Stimulated activated CD8-positive, alpha-beta memory T cell treated with anti-CD3 and anti-CD28 coated beads, Interleukin-7, amount 100 ng/mL, for 1 hour (primary cell): ENCODE data around the gene CPSF3.
"Not testable (repeated sequence)": the region's sequence is repeated elsewhere in the genome, so short reads cannot be mapped to it uniquely, and the experiment has no call there.

Source experiments
- DNase-seq, 2 donors: peaks; one replicate each; pipeline ENCODE4 v3.0.0-alpha.2; 2020; ENCODE audit warnings: low read depth in 2 of 2

Gene CPSF3

GRCh38 chr2:9394816-9395215 lies 28.6 kb upstream of the CPSF3 start:
- DNase-seq, result no peak

DNA sequence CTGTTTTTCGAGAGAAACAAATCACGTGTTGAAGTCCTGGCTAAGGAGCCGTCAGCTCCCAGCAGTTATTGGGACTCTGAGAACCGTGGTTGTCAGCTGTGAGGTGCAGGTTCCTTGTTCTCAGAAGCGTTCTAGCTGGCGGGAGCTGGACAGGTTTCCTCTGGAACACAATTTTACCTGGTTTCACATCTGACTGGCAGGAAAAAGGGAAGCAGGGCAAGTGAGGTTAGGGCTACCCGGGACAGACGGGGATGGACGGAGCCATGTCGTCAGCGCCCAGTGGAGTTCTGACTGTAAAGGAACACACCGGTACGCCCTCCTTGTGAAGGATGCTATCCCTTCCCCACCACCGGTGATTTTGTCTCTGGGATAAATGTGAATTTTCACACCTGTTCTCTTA lies 26.3 kb upstream of the CPSF3 start:
- no peak for DNase-seq

DNA sequence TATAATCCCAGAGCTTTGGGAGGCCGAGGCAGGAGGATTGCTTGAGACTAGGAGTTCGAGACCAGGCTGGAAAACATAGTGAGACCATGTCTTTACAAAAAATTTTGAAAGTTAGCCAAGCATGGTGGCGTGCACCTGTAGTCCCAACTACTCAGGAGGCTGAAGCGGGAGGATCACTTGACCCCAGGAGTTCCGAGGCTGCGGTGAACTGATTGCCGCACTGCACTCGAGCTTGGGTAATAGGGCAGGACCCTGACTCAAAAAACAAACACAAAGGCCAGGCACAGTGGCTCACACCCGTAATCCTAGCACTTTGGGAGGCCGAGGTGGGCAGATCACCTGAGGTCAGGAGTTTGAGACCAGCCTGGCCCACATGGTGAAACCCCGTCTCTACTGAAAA lies 25.2 kb upstream of the CPSF3 start:
- DNase-seq, result not testable (repeated sequence)

GRCh38 chr2:9398881-9399780 lies 24.3 kb upstream of the CPSF3 start:
- DNase-seq, result no peak

- no peak for DNase-seq
Observed at GRCh38 chr2:9400268-9401058, 23.0 kb upstream of the CPSF3 start.

DNA sequence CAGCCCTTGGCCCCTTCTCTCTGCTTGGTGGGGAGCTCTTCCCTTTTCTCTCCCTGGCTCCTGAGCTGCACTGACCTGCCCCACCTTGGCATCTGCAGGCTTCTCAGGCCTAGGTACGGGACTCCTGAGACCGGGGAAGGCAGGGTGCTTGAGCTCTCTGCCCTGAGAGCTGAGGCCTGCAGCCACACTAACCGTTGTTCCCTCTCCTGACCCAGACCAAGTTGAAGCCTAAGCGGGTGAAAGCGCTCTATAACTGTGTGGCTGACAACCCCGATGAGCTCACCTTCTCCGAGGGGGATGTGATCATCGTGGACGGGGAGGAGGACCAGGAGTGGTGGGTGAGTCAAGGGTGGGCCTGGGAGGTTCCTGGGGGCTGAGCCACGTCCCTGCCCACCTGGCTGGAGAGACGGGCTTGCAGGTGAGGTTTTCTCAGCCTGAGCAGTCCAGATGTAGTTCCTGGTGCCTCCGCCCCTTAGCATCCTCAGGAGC lies 22.4 kb upstream of the CPSF3 start:
- DNase-seq, result no peak

DNA sequence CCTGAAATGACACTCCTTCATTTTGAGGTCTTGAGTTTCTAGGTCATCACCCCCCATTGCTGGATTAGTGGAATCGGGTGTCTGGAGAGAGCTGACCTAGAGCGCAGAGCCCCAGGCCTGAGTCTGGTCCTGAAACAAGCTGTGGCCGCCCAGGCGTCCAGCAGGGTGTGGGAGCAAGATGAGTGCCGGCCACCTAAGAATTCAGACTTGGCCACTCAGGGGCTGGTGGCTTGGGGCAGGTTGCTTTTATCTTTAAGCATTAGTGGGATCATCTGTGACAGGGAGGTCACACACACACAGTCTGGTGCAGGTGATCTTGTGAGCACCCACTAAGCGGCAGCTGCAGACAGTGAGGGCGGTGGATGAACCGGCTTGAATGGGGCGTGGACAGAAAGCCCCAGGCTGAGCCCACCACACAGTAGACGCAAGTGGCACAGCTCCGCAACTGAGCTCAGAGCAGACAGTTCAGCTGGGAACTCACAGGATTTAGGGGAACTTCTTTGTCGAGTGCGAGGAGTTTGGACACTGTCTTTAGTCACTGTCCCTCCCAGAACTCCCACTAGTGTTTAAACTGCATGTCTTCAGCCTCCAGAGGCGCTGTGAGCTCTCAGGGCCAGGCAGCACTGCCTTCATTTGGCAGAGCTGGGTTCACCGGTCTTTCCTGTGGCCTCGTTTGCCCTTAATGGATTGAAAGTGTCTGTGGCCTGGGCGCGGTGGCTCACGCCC lies 21.6 kb upstream of the CPSF3 start:
- no peak for DNase-seq

GRCh38 chr2:9403924-9404323 lies 19.5 kb upstream of the CPSF3 start:
- no peak for DNase-seq

GRCh38 chr2:9404451-9404850 lies 19.0 kb upstream of the CPSF3 start:
- DNase-seq, result no peak

DNA sequence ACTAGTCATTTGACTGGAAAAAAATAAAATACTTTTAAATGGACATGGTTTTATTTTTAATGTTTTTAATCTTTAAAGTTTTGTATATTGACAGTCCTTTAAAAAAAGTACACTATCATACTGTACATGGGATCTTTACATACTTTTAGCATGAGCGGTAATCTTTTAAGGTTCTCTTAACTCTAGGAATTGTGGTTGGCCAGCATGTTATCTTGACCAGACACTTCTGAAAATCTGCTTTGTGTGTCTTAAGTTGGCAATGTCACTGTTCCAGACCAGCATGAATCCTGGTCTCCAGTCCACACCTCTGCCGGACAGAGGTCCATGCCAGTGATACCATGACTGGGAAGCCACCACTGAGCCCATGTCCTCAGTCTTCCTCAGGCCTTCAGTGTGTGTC lies 17.8 kb upstream of the CPSF3 start:
- DNase-seq, result no peak

DNA sequence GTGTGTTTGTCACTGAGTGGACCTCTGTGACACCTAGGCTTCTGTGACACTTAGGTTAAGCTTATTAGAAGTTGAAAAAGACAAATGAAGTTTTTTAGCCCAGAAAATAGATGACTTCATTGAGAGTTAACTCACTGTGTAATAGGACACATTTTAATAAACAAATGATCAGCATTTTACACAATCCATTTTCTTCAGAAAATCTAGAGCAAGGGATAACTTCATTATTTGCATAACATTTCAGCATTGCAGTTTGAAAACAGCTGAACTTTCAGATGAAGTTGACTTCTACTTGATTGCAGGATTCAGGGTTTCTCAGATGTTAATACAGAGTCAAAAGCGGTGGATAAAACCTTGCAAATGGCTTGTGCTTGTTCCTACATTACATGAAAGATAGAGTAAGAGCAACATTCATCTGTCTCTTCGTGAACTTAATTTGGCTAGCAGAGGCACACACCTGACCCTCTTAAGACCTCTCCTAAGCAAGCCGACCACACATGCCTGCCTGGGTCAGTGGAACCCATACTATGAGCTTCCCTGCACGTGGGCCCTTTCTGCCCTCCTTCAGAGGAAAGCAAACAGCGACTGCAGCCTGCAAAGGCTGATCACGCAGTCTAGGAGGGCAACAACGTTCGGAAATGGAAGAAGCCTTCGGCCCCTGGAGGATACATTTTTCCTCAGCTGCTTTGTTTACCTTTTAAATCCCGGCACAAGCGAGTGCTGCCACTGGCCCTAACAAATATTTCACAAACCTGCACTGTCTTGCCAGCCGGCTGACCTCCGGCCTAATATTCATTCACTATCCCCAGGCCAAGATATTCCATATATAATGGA lies 16.7 kb upstream of the CPSF3 start:
- DNase-seq, result no peak

DNA sequence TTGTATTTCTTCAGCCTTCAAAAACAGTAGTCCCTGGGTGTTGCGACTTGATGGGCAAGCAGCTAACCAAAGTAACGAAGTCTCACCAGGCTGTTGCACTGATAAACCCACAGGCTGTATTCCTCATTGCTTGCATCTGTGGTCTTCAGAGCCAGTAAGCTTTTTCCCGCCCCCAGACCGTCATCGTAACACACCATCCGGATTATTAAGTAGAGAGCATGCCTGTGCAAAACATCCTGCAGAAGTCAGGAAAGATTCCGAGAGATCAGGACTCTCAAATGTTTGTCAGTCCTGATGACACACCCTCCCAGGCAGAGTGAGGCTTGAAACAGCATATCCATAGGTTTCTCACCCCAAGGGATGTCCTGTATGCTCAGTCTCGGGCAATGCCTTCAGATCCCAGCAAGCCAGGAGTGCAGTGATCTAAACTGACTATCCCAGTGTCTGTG lies 16.1 kb upstream of the CPSF3 start:
- DNase-seq, result no peak

GRCh38 chr2:9408641-9409151 lies 14.8 kb upstream of the CPSF3 start:
- DNase-seq, result no peak

GRCh38 chr2:9410108-9410507 lies 13.3 kb upstream of the CPSF3 start:
- DNase-seq, result no peak

DNA sequence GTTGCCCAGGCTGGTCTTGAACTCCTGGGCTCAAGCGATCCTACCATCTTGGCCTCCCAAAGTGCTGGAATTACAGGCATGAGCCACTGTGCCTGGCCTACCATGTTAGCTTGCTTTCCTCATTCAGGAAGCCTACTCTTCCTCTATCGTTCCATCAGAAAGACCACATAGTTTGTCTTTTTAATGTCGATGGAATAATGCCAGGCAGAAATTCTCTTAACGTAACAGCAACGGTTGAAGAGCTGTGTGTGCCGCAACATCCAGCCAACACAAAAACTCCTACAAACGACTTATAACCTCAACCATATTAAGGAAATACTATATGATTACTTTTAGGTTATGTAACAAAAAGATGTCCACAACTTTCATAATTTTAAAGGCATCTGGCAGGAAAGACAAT lies 10.7 kb upstream of the CPSF3 start:
- no peak for DNase-seq

- DNase-seq, result no peak
Observed at GRCh38 chr2:9415516-9416169, 7.8 kb upstream of the CPSF3 start.

- no peak for DNase-seq
Observed at GRCh38 chr2:9416267-9416961, 7.0 kb upstream of the CPSF3 start.

- no peak for DNase-seq
Observed at GRCh38 chr2:9416962-9417316, 6.5 kb upstream of the CPSF3 start.

GRCh38 chr2:9417725-9418124 lies 5.7 kb upstream of the CPSF3 start:
- DNase-seq, result no peak

GRCh38 chr2:9418746-9419145 lies 4.7 kb upstream of the CPSF3 start:
- no peak for DNase-seq
